ENCODE measurements around the gene NUF2.

NUF2 gene

DNA sequence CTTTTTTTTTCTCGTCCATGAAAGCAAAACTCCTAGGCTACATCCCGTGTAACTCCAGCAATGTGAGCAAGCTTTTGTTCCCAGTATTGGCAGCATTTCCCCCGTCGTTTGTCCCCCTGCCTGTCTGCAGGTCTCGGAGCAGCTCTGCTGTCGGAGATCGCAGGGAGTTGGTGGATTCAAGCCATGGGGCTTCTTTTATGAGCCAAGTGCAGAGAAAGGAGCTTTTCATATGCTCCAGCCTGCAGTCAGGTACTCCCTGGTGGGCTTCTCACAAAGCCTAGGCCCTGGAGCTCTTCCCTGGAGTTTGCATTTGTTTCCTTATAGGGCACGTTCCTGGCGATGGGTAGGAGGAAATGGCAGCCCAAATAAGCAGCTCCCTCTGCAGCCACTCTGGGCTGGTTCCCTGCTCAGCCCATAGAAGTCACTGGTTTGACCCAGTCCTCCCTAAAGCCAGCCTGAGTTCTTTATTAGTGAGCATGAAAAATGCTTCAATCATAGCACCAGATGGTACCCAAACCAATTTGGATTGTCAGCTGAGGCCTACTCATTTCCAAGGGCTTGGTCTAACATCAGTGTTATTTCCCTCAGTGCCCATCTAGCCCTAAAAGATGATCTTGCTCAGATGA is 78.3 kb downstream of the NUF2 start:
- H3K4me3 ChIP-seq (ENCODE audit: low read depth, low read length): no peak overlapping the region
- no peak for DNase-seq (ENCODE audit: low read depth)
- no peak for TF ChIP-seq POLR2A (IDR thresholded peaks at IDR 0.05; ENCODE audit: extremely low read depth, insufficient read length)
- TF ChIP-seq, protein P1, sequence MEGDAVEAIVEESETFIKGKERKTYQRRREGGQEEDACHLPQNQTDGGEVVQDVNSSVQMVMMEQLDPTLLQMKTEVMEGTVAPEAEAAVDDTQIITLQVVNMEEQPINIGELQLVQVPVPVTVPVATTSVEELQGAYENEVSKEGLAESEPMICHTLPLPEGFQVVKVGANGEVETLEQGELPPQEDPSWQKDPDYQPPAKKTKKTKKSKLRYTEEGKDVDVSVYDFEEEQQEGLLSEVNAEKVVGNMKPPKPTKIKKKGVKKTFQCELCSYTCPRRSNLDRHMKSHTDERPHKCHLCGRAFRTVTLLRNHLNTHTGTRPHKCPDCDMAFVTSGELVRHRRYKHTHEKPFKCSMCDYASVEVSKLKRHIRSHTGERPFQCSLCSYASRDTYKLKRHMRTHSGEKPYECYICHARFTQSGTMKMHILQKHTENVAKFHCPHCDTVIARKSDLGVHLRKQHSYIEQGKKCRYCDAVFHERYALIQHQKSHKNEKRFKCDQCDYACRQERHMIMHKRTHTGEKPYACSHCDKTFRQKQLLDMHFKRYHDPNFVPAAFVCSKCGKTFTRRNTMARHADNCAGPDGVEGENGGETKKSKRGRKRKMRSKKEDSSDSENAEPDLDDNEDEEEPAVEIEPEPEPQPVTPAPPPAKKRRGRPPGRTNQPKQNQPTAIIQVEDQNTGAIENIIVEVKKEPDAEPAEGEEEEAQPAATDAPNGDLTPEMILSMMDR (IDR thresholded peaks at IDR 0.05; ENCODE audit: low read depth, low read length): no peak
- TF ChIP-seq, protein P2, sequence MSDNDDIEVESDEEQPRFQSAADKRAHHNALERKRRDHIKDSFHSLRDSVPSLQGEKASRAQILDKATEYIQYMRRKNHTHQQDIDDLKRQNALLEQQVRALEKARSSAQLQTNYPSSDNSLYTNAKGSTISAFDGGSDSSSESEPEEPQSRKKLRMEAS (IDR thresholded peaks at IDR 0.05; ENCODE audit: low read depth, low read length): no peak
- TF ChIP-seq MYC (IDR thresholded peaks at IDR 0.05; ENCODE audit: low read depth, low read length): no peak

DNA sequence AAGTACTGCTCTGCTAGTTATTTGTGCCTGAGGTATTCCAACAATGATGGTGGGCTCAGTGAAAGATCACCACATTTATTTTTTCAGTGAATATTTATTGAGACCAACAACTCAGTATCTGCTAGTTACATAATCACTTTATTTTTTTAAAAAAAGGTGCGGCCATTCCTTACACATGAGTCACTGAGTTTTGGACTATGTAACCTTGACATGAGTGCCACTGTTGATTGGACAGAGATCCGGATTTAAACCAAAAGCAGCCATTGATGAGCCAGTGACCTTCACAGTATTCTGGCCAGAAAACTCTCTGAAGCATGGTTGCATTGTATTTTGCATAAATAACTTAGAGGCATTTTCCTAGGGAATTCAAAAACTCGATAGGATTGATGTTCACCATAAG is 79.5 kb downstream of the NUF2 start:
- no peak for DNase-seq (ENCODE audit: low read depth)
- no peak overlapping the region for H3K4me3 ChIP-seq (ENCODE audit: low read depth, low read length)
- TF ChIP-seq POLR2A (IDR thresholded peaks at IDR 0.05; ENCODE audit: extremely low read depth, insufficient read length) (no peak), MYC (IDR thresholded peaks at IDR 0.05; ENCODE audit: low read depth, low read length) (no peak)
- TF ChIP-seq, protein P1 (IDR thresholded peaks at IDR 0.05; ENCODE audit: low read depth, low read length): no peak
- TF ChIP-seq, protein P2 (IDR thresholded peaks at IDR 0.05; ENCODE audit: low read depth, low read length): no peak
